Measurements from ENCODE around the gene C9orf85. TPM values are rescaled to one million over a fixed set of nuclear protein-coding genes. Genes with fewer than 3 reads are reported as not detected.

Gene C9orf85
- total and polyA plus RNA-seq, 11 donors: 3.6 to 9.7 (median 4.8) TPM

DNA sequence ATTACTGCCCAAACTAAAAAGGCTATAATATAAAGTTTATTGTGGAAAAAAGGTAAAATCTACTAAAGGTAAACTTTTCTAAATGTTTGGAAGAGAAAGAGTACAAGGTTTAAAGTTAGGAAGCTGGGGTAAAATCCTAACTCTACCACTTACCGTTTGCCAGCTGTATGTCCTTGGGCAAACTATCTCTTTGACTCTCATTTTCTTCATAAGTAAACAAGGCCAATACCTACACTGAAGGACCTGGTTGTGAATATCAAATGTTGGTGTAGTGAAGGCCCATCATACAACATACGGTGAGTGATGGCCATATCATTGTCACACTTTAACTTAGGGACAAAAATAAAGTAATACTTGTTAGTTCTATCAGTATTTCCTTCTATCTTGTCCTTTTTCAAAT lies 35.3 kb upstream of the C9orf85 start:
- Histone ChIP-seq H3K36me3 (peaks cover 0 to 17% (median 6%) of the 10 kb centered on the region in 9 donors), H3K4me1 (peaks cover 0 to 15% (median 0%) of the 10 kb centered on the region in 12 donors), H3K4me3 (no peak overlapping the region), H3K27me3 (no peaks in the 10 kb centered on the region), H3K9me3 (peaks cover 0 to 40% (median 30%) of the 10 kb centered on the region in 12 donors), H3K27ac (no peak overlapping the region)
- DNase-seq (no peak), ATAC-seq (no peak)
- intact Hi-C loops (cut with DNase I): loop anchor here in 1 of 10 donors (10.0 kb wide), 1 partner anchor 61 kb away; no protein-coding TSS in a partner anchor
- WGBS, 4 donors: 79 to 92% (median 86%) methylated on average over 2 of the region's 2 CpGs
- TF ChIP-seq POLR2A (IDR thresholded peaks at IDR 0.05) (no peak), CTCF (IDR thresholded peaks at IDR 0.05) (no peak)

- H3K4me1 ChIP-seq: peaks cover 0 to 10% (median 0%) of the 10 kb centered on the region in 12 donors
- peaks cover 0 to 14% (median 6%) of the 10 kb centered on the region in 9 donors for H3K36me3 ChIP-seq
- H3K27me3 ChIP-seq: no peaks in the 10 kb centered on the region
- no peak overlapping the region for H3K27ac ChIP-seq
- H3K9me3 ChIP-seq: peaks cover 0 to 47% (median 31%) of the 10 kb centered on the region in 12 donors
- no peak overlapping the region for H3K4me3 ChIP-seq
- TF ChIP-seq POLR2A (IDR thresholded peaks at IDR 0.05) (no peak), CTCF (IDR thresholded peaks at IDR 0.05) (no peak)
- intact Hi-C loops (cut with DNase I): loop anchor here in 1 of 10 donors (10.0 kb wide), 1 partner anchor 62 kb away; no protein-coding TSS in a partner anchor
- no peak for DNase-seq
- ATAC-seq: no peak
Observed at GRCh38 chr9:71876829-71877228, 34.6 kb upstream of the C9orf85 start.

GRCh38 chr9:71878327-71879274 lies 32.8 kb upstream of the C9orf85 start:
- H3K27ac ChIP-seq: no peak overlapping the region
- no peak for TF ChIP-seq POLR2A (IDR thresholded peaks at IDR 0.05)
- TF ChIP-seq CTCF (IDR thresholded peaks at IDR 0.05): no peak
- ATAC-seq (no peak), DNase-seq (no peak)
- no peaks in the 10 kb centered on the region for H3K27me3 ChIP-seq
- peaks cover 0 to 13% (median 6%) of the 10 kb centered on the region in 9 donors for H3K36me3 ChIP-seq
- intact Hi-C loops (cut with DNase I): loop anchor here in 1 of 10 donors (10.0 kb wide), 1 partner anchor 64 kb away; no protein-coding TSS in a partner anchor
- H3K4me1 ChIP-seq: peaks cover 0 to 10% (median 0%) of the 10 kb centered on the region in 12 donors
- WGBS, 4 donors: 96 to 99% (median 98%) methylated on average over 4 of the region's 4 CpGs
- no peak overlapping the region for H3K4me3 ChIP-seq
- H3K9me3 ChIP-seq: peaks cover 0 to 63% (median 33%) of the 10 kb centered on the region in 12 donors

GRCh38 chr9:71879644-71880174 lies 31.7 kb upstream of the C9orf85 start:
- ATAC-seq: no peak
- intact Hi-C loops (cut with DNase I): loop anchor here in 2 of 10 donors (10.0 kb wide), 2 partner anchors 65 to 465 kb away; no protein-coding TSS in a partner anchor
- peaks cover 0 to 10% (median 0%) of the 10 kb centered on the region in 12 donors for H3K4me1 ChIP-seq
- 91 to 99% (median 94%) methylated on average over 2 of the region's 2 CpGs for WGBS, 4 donors
- no peak for DNase-seq
- H3K27me3 ChIP-seq: no peaks in the 10 kb centered on the region
- H3K27ac ChIP-seq: no peak overlapping the region
- no peak overlapping the region for H3K4me3 ChIP-seq
- TF ChIP-seq POLR2A (IDR thresholded peaks at IDR 0.05) (no peak), CTCF (IDR thresholded peaks at IDR 0.05) (no peak)
- H3K36me3 ChIP-seq: peaks cover 0 to 2% (median 0%) of the 10 kb centered on the region in 9 donors
- H3K9me3 ChIP-seq: peaks cover 0 to 74% (median 42%) of the 10 kb centered on the region in 12 donors
